Activated CD4-positive, alpha-beta T cell treated with anti-CD3 and anti-CD28 coated beads, Interleukin-2, amount 10 ng/mL, durations not matched to agents 7 days and 5 days (primary cell): ENCODE data around the gene PLBD2. TPM values are rescaled to one million over a fixed set of nuclear protein-coding genes. Genes with fewer than 3 reads are reported as not detected.
"Not testable (repeated sequence)": the region's sequence is repeated elsewhere in the genome, so short reads cannot be mapped to it uniquely, and the experiment has no call there.

Experiments used
- CTCF ChIA-PET: fragments of 350-600 bp; sonication (Branson Sonifier 250); formaldehyde crosslinking; loops from one replicate; lab custom pipeline; 2021; ENCODE audit warnings: antibody characterized with exemption; lab: Charles Lee
- POLR2A ChIA-PET: fragments of 350-600 bp; sonication (Branson Sonifier 250); formaldehyde crosslinking; loops from one replicate; lab custom pipeline; 2021; ENCODE audit warnings: antibody characterized with exemption; lab: Charles Lee
- DNase-seq: peaks from one replicate; pipeline ENCODE4 v3.0.0-alpha.2; 2020
- H3K27ac Mint-ChIP-seq: one replicate; pipeline ENCODE4 v1.8.0; 2021; ENCODE audit warnings: mild to moderate bottlenecking, moderate library complexity, mixed read lengths
- H3K27me3 Mint-ChIP-seq: one replicate; pipeline ENCODE4 v1.8.0; 2021; ENCODE audit warnings: mixed read lengths
- H3K36me3 Mint-ChIP-seq: one replicate; pipeline ENCODE4 v1.8.0; 2021; ENCODE audit warnings: low read depth, mixed read lengths
- H3K4me1 Mint-ChIP-seq: one replicate; pipeline ENCODE4 v1.8.0; 2021; ENCODE audit warnings: mixed read lengths
- H3K4me3 Mint-ChIP-seq: one replicate; pipeline ENCODE4 v1.8.0; 2021; ENCODE audit warnings: mild to moderate bottlenecking, moderate library complexity, mixed read lengths
- H3K9me3 Mint-ChIP-seq: one replicate; pipeline ENCODE4 v1.8.0; 2021; ENCODE audit warnings: mixed read lengths
- total RNA-seq, 2 experiments: library from RNA; stranded (reverse); gene quantifications; one replicate each; pipeline ENCODE4 v1.2.3, GENCODE V29; 2021

PLBD2 gene
- total RNA-seq, 2 experiments from 2014 or later = 12.7 to 15.3 TPM

- CTCF ChIA-PET = interaction anchor here (0.6 kb wide), 1 partner anchor 620 kb away, joined by 3 read pairs; no protein-coding TSS in a partner anchor
- H3K27ac Mint-ChIP-seq = no peak overlapping the region
- no peaks in the 10 kb centered on the region for H3K36me3 Mint-ChIP-seq
Measured at GRCh38 chr12:113345318-113345717, 13.1 kb upstream of the PLBD2 start.

GRCh38 chr12:113346353-113346752 is 12.0 kb upstream of the PLBD2 start:
- no peaks in the 10 kb centered on the region for H3K36me3 Mint-ChIP-seq
- H3K27ac Mint-ChIP-seq = no peak overlapping the region
- H3K4me1 Mint-ChIP-seq = no peaks in the 10 kb centered on the region
- no peaks in the 10 kb centered on the region for H3K9me3 Mint-ChIP-seq
- ChIA-PET POLR2A (no interaction called here), CTCF (no interaction called here)
- DNase-seq = no peak
- peaks cover 3% of the 10 kb centered on the region for H3K27me3 Mint-ChIP-seq
- no peak overlapping the region for H3K4me3 Mint-ChIP-seq

More at GRCh38 chr12:113345318-113345717, 13.1 kb upstream of the PLBD2 start:
- Mint-ChIP-seq H3K9me3 (no peaks in the 10 kb centered on the region), H3K4me3 (no peak overlapping the region), H3K27me3 (peaks cover 3% of the 10 kb centered on the region), H3K4me1 (no peaks in the 10 kb centered on the region)
- POLR2A ChIA-PET = interaction anchor here (0.6 kb wide), 1 partner anchor 121 kb away, joined by 6 read pairs; no protein-coding TSS in a partner anchor
- no peak for DNase-seq

- no peak overlapping the region for H3K27ac Mint-ChIP-seq
- H3K9me3 Mint-ChIP-seq = no peaks in the 10 kb centered on the region
- CTCF ChIA-PET = interaction anchor here (0.9 kb wide), 1 partner anchor 31 kb away, joined by 4 read pairs; no protein-coding TSS in a partner anchor
- H3K36me3 Mint-ChIP-seq = no peaks in the 10 kb centered on the region
- no peaks in the 10 kb centered on the region for H3K4me1 Mint-ChIP-seq
- no peak for DNase-seq
- H3K4me3 Mint-ChIP-seq = no peak overlapping the region
- H3K27me3 Mint-ChIP-seq = peaks cover 3% of the 10 kb centered on the region
- POLR2A ChIA-PET = no interaction called here
Measured at GRCh38 chr12:113347107-113347506, 11.3 kb upstream of the PLBD2 start.

- Mint-ChIP-seq H3K4me3 (no peak overlapping the region), H3K4me1 (no peaks in the 10 kb centered on the region), H3K9me3 (no peaks in the 10 kb centered on the region), H3K27me3 (peaks cover 5% of the 10 kb centered on the region), H3K27ac (no peak overlapping the region), H3K36me3 (no peaks in the 10 kb centered on the region)
- ChIA-PET POLR2A (no interaction called here), CTCF (interaction anchor here (0.6 to 0.9 kb wide), 2 partner anchors 32 to 87 kb away, joined by 4 read pairs; no protein-coding TSS in a partner anchor)
- no peak for DNase-seq
Measured at GRCh38 chr12:113347892-113348291, 10.5 kb upstream of the PLBD2 start.

GRCh38 chr12:113348849-113349536 is 9.4 kb upstream of the PLBD2 start:
- no peak overlapping the region for H3K4me3 Mint-ChIP-seq
- no peaks in the 10 kb centered on the region for H3K36me3 Mint-ChIP-seq
- ChIA-PET CTCF (interaction anchor here (1.2 kb wide), 1 partner anchor 169 kb away, joined by 3 read pairs; no protein-coding TSS in a partner anchor), POLR2A (no interaction called here)
- no peaks in the 10 kb centered on the region for H3K9me3 Mint-ChIP-seq
- peaks cover 5% of the 10 kb centered on the region for H3K27me3 Mint-ChIP-seq
- no peaks in the 10 kb centered on the region for H3K4me1 Mint-ChIP-seq
- no peak overlapping the region for H3K27ac Mint-ChIP-seq
- DNase-seq = no peak

GRCh38 chr12:113351089-113351488 is 7.3 kb upstream of the PLBD2 start:
- H3K4me1 Mint-ChIP-seq = no peaks in the 10 kb centered on the region
- no peaks in the 10 kb centered on the region for H3K9me3 Mint-ChIP-seq
- ChIA-PET CTCF (interaction anchor here (0.6 to 0.7 kb wide), 2 partner anchors 22 to 74 kb away, joined by 3 read pairs; no protein-coding TSS in a partner anchor), POLR2A (no interaction called here)
- no peak overlapping the region for H3K27ac Mint-ChIP-seq
- peaks cover 5% of the 10 kb centered on the region for H3K27me3 Mint-ChIP-seq
- no peak overlapping the region for H3K4me3 Mint-ChIP-seq
- no peaks in the 10 kb centered on the region for H3K36me3 Mint-ChIP-seq
- no peak for DNase-seq

GRCh38 chr12:113354192-113354591 is 4.2 kb upstream of the PLBD2 start:
- CTCF ChIA-PET, H3K36me3 Mint-ChIP-seq: not testable (repeated sequence)

GRCh38 chr12:113359133-113359938 is 949 bp downstream of the PLBD2 start:
- ChIA-PET POLR2A (no interaction called here), CTCF (interaction anchor here (0.6 kb wide), 1 partner anchor 69 kb away, joined by 3 read pairs; no protein-coding TSS in a partner anchor)
- Mint-ChIP-seq H3K4me1 (peaks cover 14% of the 10 kb centered on the region), H3K4me3 (peak overlapping the region; percentile 80), H3K27me3 (no peaks in the 10 kb centered on the region), H3K36me3 (no peaks in the 10 kb centered on the region), H3K27ac (peak overlapping the region; percentile 83), H3K9me3 (no peaks in the 10 kb centered on the region)
- no peak for DNase-seq

More at GRCh38 chr12:113354192-113354591, 4.2 kb upstream of the PLBD2 start:
- DNase-seq, H3K9me3 Mint-ChIP-seq, POLR2A ChIA-PET, H3K4me1 Mint-ChIP-seq, H3K4me3 Mint-ChIP-seq, H3K27ac Mint-ChIP-seq, H3K27me3 Mint-ChIP-seq: not testable (repeated sequence)

- H3K27ac Mint-ChIP-seq = no peak overlapping the region
- H3K4me3 Mint-ChIP-seq = peak overlapping the region; percentile 80
- DNase-seq = no peak
- no peaks in the 10 kb centered on the region for H3K9me3 Mint-ChIP-seq
- no peaks in the 10 kb centered on the region for H3K36me3 Mint-ChIP-seq
- CTCF ChIA-PET = no interaction called here
- H3K4me1 Mint-ChIP-seq = peaks cover 14% of the 10 kb centered on the region
- POLR2A ChIA-PET = interaction anchor here (0.5 to 0.6 kb wide), 2 partner anchors 104 to 270 kb away, joined by 3 to 4 read pairs; no protein-coding TSS in a partner anchor
- H3K27me3 Mint-ChIP-seq = no peaks in the 10 kb centered on the region
Measured at GRCh38 chr12:113359939-113360748, 1.8 kb downstream of the PLBD2 start.

- Mint-ChIP-seq H3K4me1 (peaks cover 14% of the 10 kb centered on the region), H3K36me3 (no peaks in the 10 kb centered on the region), H3K27me3 (no peaks in the 10 kb centered on the region), H3K27ac (no peak overlapping the region), H3K9me3 (no peaks in the 10 kb centered on the region), H3K4me3 (no peak overlapping the region)
- ChIA-PET CTCF (no interaction called here), POLR2A (no interaction called here)
- DNase-seq = no peak
Measured at GRCh38 chr12:113361574-113362370, 3.4 kb downstream of the PLBD2 start.

GRCh38 chr12:113364698-113365097 is 6.3 kb downstream of the PLBD2 start:
- no peaks in the 10 kb centered on the region for H3K36me3 Mint-ChIP-seq
- no peak overlapping the region for H3K4me3 Mint-ChIP-seq
- H3K9me3 Mint-ChIP-seq = no peaks in the 10 kb centered on the region
- no peak overlapping the region for H3K27ac Mint-ChIP-seq
- DNase-seq = no peak
- ChIA-PET POLR2A (no interaction called here), CTCF (no interaction called here)
- peaks cover 6% of the 10 kb centered on the region for H3K4me1 Mint-ChIP-seq
- no peaks in the 10 kb centered on the region for H3K27me3 Mint-ChIP-seq
